Activated T-helper 17 cell treated with anti-CD3 and anti-CD28 coated beads, Interleukin-2, amount 50 U/mL, for 72 hours (primary cell): Measurements from ENCODE around the gene PTGR3. TPM values are rescaled to one million over a fixed set of nuclear protein-coding genes. Genes with fewer than 3 reads are reported as not detected.

Source experiments
- total RNA-seq, 2 donors: library from RNA; stranded (reverse); gene quantifications; one replicate each; pipeline ENCODE4 v1.2.3, GENCODE V29; 2022

The PTGR3 gene
- total RNA-seq, 2 donors from 2014 or later, result 20.9 to 27.3 TPM

Other genes starting within 250 kb of the PTGR3 start
- gene TSHZ1, start 1.7 kb upstream of the PTGR3 start, total RNA-seq, result 10 to 100 TPM in 1 of 2 donors, 1 to 10 TPM in 1; 9.6 to 12.3 TPM
- not detected for gene SMIM21, start 218.6 kb upstream of the PTGR3 start, total RNA-seq